AG20443 (cell line): ENCODE data around the gene TMEM256.

ENCODE experiments used
- DNase-seq: peaks from one replicate; pipeline ENCODE4 v3.0.0; 2012; ENCODE audit warnings: low spot score, mixed read lengths

Gene TMEM256

DNA sequence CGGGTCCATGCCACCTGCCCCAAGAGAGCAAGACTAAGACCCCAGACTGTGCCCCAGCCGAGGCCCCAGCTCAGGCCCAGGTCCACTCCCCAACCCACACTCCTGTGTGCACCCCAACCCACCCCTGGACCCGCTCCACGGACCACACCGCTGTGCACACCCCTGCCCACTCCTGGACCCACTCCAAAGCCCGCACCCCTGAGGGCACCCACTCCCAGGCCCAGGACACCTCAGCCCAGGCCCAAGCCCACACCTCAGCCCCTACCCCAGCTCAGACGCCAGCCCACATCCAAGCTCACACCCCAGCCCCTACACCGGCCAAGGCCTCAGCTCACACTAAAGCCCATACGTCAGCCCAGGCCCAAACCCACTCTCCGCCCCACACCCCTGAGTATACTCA, 25.8 kb upstream of the TMEM256 start:
- no peak for DNase-seq

DNA sequence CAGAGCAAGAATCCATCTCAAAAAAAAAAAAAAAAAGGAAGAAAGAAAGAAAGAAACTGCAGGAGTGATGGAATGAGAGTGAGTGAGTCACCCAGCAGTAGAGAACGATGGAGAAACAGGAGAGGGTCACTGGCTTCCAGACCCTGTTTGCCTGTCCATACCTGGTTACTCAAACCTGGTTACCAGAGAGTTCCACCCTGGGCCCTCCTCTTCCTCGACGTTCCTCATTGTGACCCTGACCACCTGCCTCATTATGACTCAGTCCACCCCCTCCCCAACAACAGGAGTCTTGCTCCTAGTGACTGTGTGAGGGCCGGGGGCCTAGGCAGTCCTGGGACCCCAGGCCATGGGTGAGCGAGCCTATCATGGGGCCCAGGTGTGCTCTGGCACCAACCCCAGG, 24.7 kb upstream of the TMEM256 start, which contains the start of gene SPEM3:
Gene SPEM3, plus strand, starts transcription at position 301 of the 400 bp plus-strand sequence. Its CDS starts 46 bp downstream, at position 347.
- DNase-seq = no peak

DNA sequence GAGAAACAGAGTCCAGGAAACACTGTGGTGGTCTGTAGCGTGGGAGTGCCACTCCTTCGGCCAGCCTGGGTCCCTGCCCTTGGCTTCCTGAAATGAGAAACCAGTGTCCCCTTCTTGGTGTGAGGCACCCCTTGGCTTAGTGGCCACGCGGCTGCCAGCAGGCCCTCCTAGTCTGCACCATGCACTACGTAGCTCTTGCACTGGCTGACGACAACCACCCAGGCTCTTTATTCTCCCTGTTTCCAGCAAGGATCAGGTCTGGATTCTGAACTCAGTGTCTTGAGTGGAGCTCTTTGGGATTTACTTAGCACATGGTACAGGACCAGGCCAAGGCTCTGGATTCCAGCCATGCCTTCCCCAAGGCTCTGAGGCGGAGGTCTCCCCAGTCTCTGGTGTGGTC, 23.7 kb upstream of the TMEM256 start:
- no peak for DNase-seq

DNA sequence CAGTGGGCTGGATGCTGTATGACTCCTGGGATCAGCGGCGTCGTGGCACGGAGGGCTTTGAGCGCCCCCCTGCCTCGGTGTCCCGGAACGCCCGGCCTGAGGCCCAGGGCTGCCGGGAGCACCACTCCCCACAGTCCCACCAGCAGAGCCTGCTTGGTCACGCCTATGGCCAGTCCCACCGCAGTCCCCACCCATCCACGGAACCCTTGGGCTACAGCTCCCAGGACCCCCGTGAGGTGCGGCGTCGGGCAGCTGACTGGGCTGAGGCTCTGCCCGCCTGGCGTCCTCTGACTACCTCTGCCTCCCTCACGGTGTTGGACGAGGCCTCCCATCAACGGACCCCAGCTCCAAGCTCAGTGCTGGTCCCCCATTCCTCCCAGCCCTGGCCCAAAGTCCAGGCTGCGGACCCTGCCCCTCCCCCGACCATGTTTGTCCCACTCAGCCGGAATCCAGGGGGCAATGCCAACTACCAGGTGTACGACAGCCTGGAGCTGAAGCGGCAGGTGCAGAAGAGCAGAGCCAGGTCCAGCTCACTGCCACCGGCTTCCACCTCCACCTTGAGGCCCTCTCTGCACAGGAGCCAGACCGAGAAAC, 23.1 kb upstream of the TMEM256 start:
- DNase-seq = no peak

DNA sequence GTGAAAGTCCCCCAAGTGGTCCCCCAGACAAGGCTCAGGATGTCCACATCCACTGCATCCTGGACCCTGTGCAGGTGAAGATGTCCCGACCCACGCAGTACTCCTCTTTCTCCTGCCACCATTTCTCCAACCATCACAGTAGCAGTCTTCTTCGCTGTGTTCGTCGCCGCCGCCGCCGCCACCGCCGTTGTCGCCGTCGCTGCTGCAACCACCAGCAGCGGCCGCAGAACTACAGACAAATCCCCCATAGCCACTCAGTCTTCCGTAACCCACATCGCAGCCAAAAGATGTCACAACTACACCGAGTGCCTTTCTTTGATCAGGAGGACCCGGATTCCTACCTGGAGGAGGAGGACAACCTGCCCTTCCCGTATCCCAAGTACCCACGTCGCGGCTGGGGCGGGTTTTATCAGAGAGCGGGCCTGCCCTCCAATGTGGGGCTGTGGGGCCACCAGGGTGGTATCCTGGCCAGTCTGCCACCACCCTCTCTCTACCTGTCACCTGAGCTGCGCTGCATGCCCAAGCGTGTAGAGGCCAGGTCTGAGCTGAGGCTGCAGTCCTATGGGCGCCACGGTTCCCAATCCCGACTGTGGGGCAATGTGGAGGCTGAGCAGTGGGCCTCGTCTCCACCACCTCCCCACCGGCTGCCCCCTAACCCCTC, 22.4 kb upstream of the TMEM256 start:
- no peak for DNase-seq

DNA sequence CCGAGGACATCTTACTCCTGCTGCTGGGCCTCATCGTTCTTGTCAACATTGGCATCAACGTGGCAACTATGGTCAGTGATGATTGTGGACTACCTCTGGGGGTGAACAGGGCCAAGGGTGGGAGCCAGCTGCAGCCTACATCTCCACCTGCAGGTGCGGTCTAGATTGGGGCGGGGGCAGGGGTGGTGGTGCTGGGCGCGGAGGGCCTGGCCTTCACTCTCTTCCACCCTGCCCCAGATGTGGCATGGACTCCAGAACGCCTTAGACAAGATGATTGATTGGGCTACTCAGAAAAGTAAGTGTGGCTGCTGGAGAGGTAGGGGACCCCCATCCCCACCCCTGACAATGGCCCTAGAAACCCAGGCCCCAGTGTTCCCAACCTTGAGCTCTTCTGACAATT, 21.9 kb upstream of the TMEM256 start:
- no peak for DNase-seq

DNA sequence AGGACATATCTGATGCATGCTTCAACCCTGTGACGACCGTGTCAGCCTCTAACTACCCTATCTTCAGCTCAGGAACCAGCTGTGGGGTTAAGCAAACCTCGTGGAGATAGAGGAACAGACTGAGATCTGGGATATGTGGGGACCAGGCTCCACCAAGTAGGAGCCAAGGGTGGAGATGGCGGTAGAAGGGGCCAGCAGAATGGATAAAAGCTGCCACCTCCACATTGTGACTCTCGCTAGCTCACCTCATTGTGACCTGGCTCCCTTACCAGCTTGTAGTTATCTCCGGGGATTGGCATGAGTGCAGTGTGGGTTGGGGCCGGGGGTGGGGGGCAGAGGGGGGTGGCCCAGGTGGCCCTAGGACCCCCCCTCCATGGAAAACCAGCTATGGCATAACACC, 21.4 kb upstream of the TMEM256 start, which contains the start of gene SPEM2:
Gene SPEM2, plus strand, starts transcription at position 301 of the 400 bp plus-strand sequence. Its CDS starts 73 bp downstream, at position 374.
- no peak for DNase-seq

DNA sequence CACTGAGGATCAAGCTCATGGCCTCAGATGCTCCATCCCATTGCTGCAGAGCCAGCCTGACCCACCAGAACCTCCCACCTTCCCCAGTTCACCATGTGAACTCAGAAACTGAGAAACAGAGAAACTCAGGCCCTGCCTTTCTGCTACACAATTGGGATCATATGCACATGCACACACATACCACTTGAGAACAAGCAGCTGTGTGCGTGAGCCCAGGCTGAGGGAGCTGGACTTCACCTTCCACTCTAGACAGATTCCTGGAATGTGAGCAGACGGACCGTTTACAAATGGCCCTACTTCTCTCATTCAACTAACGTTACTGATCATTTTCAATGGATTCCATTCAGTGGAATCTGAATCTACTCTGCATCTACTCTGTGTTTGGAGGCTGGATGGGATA, 19.8 kb upstream of the TMEM256 start:
- DNase-seq = no peak

DNA sequence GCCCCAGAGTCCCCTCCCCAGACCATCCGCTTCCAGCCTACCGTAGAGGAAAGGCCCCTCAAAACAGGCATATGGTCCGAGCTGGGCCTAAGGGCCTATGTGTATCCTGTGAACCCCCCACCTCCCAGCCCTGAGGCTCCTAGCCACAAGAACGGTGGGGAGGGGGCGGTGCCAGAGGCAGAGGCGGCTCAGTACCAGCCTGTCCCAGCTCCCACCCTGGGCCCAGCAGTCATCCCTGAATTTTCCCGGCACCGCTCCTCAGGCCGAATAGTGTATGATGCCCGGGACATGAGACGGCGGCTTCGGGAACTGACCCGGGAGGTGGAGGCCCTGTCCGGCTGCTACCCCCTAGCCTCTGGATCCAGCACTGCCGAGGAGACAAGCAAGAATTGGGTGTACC, 17.3 kb upstream of the TMEM256 start:
- DNase-seq = no peak

DNA sequence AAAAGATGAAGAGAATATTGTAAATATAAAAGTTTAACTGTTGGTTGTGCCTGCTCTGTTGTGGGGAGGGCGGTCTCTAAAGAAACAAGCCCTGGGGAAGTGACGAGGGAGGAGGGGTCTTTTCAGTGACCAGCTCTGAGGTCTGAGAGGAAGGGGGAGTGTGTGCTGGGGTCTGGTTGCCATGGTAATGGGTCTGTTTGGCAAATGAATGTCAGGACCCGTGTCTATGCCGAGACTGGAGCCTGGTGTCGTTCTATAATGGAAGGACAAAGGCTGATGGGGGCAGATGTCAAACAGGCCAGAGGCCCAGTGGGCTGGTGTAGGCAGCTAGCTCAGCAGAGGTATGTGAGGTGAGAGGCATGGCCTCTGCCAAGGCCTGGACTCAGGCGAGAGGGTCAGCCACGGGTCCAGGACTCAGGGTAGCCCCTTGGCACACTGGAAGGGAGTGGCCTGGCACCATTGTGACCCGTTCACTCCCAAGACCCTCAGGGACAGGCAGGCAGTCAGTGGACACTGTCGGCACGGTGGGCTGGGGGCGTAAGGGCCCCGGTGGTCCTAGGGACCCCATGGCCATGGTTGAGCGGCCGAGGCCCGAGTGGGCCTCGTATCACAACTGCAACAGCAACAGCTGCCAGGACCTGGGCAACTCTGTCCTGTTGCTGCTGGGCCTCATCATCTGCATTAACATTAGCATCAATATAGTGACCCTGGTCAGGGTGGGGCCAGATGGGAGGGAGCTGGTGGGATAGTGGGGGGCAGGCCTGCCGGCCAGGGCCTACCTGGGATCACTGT, 16.1 kb upstream of the TMEM256 start, which contains the start of gene SPEM1:
Gene SPEM1, plus strand, starts transcription at position 506 of the 792 bp plus-strand sequence. Its CDS starts 61 bp downstream, at position 567.
- no peak for DNase-seq

DNA sequence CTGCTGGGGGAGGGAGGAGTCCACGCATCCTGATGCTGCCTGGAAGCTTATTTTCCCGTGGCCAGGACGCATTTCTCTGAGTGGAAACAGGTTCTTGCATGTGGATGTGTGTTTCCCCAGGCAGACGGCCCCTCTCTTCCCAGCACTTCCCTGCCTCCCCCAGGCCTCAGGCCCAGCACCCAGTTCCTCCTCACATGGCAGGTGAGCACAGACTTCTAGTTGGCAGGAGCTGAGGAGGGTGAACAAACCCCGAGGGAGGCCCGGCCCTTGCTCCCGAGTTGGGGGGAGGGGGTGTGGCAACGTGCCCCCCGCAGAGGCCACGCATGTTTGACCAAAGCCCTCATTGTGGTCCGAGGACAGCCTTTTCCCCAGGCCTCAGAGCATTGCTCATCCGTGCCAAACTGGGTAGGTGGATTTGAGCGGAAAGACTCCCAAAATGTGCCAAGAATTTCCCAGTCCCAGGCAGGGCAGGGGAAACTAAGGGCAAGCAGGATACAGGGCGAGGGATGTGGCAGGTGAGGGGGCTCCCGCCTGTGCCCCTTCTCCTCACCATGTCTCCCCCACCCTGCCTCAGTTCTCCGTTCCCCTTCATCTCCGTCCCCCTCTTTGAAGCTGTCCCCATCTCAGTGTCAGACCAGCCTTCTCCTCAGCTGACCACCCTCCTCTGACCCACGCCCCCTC, 14.7 kb upstream of the TMEM256 start:
- DNase-seq = no peak

DNA sequence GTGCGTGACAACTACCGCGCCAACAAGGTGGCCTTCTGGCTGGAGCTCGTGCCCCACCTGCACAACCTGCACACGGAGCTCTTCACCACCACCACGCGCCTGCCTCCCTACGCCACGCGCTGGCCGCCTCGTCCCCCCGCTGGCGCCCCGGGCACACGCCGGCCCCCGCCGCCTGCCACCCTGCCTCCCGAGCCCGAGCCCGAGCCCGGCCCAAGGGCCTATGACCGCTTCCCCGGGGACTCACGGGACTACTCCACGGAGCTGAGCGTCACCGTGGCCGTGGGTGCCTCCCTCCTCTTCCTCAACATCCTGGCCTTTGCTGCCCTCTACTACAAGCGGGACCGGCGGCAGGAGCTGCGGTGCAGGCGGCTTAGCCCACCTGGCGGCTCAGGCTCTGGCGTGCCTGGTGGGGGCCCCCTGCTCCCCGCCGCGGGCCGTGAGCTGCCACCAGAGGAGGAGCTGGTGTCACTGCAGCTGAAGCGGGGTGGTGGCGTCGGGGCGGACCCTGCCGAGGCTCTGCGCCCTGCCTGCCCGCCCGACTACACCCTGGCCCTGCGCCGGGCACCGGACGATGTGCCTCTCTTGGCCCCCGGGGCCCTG, 13.3 kb upstream of the TMEM256 start:
- DNase-seq = no peak

DNA sequence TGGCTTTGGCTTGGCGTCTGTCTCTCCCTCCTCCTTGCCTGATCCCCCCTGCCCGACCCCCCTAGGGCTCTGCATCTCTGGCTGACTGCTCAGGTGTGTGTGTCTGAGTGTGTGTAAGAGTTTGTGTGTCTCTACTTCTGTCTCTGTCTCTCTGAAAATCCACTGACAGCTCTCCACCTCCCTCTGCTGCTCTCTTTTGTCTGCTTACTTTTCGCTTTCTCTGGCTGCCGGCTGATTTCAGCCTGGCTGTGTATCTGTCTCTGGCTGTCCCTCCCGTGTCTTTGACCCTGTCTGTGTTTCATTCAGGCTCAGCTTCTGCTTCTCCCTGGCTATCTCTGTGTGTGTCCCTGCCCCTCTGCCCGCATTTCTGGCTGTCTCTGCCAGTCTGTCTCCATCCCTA, 12.4 kb upstream of the TMEM256 start:
- no peak for DNase-seq

DNA sequence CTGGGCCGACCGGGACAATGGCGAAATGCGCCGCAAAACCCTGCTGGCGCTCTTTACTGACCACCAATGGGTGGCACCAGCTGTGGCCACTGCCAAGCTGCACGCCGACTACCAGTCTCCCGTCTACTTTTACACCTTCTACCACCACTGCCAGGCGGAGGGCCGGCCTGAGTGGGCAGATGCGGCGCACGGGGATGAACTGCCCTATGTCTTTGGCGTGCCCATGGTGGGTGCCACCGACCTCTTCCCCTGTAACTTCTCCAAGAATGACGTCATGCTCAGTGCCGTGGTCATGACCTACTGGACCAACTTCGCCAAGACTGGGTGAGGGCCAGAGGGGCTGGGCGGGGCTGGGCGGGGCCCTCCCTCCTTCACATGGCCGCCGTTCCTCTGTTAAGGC, 11.9 kb upstream of the TMEM256 start:
- no peak for DNase-seq

DNA sequence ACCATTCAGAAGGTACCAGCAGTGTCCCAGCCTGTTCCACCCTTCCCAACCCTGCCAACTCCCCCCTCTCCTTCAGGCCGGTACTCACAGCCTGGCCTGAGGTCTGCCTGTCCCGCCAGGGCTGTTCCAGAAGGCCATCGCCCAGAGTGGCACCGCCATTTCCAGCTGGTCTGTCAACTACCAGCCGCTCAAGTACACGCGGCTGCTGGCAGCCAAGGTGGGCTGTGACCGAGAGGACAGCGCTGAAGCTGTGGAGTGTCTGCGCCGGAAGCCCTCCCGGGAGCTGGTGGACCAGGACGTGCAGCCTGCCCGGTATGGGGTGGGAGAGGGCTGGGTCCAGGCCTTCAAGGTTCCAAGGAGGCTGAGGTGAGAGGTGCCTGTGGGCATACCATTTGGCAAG, 10.9 kb upstream of the TMEM256 start:
- no peak for DNase-seq

DNA sequence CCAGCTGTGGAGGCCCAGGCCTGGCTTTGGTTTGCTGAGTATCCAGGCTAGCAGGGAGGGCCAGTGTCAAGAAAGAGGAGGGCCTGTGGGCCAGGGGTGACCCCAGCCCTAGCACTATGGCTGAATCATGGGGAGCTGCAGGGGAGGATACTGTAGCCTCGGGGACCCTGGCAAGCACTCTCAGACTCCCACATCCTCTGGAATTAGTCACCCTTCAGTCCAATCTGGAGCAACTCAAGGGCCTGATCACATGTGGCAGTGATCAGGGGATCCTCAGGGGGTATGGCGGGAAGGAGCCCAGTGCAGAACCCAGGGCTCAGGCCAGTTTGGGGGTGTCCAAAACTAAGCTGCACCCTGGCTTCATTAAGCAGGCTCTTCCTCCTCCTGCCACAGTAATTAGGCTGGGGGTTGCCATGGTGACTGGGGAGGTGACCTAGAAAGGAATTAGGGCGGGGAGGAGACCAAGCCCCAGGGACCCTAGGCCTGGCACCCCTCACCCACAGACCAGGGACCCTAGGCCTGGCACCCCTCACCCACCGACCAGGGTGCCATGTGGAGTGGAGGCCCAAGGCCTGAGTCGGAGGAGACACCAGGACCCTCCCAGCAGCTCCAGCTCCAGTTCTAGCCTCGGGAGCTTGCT, 9.6 kb upstream of the TMEM256 start:
- DNase-seq = peak; percentile 67

DNA sequence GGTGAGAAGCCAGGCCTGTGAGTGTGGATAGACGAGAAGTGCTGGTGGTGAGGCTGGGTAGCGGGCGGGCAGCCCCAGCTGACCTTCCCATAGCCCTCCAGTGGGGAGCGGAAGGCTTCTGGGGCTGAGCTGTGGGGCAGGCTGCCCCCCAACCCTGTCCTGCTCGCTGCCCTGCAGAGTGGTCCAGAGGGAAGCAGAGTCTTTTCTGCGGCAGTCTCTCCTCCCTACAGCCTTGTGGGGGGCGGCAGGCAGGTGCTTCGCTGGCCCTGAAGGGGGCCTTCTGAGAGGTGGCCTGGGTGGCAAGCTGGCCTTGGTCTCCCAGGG, 7.5 kb upstream of the TMEM256 start:
- DNase-seq = no peak

DNA sequence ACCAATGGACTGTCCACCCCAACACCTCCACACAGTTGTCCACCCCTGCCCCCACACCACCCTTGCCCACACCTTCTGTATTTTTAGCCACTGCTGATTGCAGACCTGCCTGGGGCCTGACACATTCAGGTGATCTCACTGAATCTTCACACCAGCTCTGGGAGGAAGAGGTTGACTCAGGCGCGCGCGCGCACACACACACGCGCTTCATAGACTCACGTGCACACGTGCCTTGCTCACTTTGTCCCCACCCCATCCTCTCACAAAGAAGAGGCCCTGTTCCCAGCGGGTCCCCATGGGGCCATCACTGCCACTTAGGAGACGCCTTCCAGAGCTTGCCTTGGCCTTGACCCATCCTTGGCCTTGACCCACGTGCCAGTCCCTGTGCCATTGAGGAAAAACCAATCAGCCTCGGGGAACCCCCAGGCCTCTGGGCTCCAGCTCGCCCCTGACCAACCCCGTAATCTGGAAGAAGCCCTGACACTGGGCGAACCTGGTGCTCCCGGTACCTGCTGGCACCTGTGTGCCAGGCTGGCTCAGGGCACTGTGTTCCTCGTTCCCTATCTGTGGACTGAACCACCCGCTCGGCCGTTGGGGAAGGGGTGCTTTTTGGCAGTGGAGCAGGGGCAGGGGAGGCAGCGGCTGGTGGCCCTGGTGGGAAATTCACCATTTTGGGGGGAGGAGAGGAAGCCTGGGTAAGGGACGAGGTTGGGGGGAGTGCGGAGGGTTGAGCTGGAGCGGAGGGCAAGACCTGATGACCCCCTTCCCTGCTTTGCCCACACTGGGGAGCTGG, 6.9 kb upstream of the TMEM256 start:
- DNase-seq = no peak

DNA sequence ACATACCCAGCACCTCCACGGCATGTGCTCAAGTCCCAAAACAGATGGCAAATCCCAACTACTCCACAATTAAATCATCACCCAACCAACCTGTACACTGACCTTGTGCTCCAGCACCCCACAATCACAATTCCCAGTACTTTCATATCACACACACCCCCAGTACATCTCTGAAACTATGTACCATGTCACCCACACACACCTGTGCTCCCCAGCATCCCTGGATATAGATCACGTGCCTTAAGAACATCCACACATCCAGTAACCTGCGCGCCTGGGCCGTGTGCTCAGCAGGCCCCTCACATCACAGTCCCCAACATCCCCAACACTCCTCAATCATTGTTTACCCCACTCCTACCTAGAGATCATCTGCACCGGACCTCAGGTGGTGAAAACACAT, 5.8 kb upstream of the TMEM256 start:
- no peak for DNase-seq

DNA sequence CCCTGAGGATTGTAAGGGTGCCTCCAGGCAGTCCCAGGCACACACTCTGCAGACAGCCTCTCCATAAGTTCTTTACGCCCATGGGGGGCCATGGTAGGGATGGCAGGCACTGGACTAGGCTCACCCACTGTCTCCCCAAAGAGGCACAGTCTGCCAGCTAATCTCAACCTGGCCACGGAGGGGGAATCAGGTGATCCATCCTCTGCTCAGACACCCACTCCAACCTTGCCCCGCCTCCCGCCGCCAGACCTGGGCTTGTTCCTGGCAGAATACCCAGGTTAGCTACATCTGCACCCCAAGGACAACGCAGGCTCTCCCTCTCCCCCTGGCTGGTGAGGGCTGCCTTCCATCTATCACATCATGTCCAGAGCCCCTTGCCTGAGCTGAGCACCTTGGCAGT, 5.0 kb upstream of the TMEM256 start:
- no peak for DNase-seq

DNA sequence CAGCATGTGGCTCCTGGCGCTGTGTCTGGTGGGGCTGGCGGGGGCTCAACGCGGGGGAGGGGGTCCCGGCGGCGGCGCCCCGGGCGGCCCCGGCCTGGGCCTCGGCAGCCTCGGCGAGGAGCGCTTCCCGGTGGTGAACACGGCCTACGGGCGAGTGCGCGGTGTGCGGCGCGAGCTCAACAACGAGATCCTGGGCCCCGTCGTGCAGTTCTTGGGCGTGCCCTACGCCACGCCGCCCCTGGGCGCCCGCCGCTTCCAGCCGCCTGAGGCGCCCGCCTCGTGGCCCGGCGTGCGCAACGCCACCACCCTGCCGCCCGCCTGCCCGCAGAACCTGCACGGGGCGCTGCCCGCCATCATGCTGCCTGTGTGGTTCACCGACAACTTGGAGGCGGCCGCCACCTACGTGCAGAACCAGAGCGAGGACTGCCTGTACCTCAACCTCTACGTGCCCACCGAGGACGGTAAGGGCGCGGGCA, 4.4 kb upstream of the TMEM256 start:
- DNase-seq = no peak
